HEK293 (cell line): ENCODE results near the gene LIN37.
A peak's percentile ranks its signal among the peaks of the same experiment; 100 is the strongest.

ENCODE experiments used
- ELK4 ChIP-seq: IDR thresholded peaks from 2 replicates; pipeline ENCODE4 v1.6.1; 2011; ENCODE audit warnings: mild to moderate bottlenecking, low read depth, low read length, borderline replicate concordance
- HOXD13 ChIP-seq: sonication (generic); formaldehyde crosslinking; IDR thresholded peaks from 2 replicates; pipeline ENCODE4 v1.8.0; 2022; ENCODE audit warnings: missing genetic modification reagents, borderline replicate concordance
- INSM2 ChIP-seq: fragments of 450-650 bp; formaldehyde crosslinking; IDR thresholded peaks from 2 replicates; pipeline ENCODE4 v1.5.1; 2016; ENCODE audit warnings: missing biosample characterization, missing genetic modification characterization
- KLF1 ChIP-seq: fragments of 450-650 bp; formaldehyde crosslinking; IDR thresholded peaks from 2 replicates; pipeline ENCODE4 v1.5.1; 2016; ENCODE audit warnings: missing biosample characterization, missing genetic modification characterization
- MEIS1 ChIP-seq: sonication (generic); formaldehyde crosslinking; IDR thresholded peaks from 2 replicates; pipeline ENCODE4 v1.8.1; 2022; ENCODE audit warnings: missing genetic modification reagents, mild to moderate bottlenecking, borderline replicate concordance
- MZF1 ChIP-seq: fragments of 450-650 bp; formaldehyde crosslinking; IDR thresholded peaks from 2 replicates; pipeline ENCODE4 v1.5.1; 2017; ENCODE audit warnings: missing biosample characterization, missing genetic modification characterization, borderline replicate concordance
- PRDM1 ChIP-seq: fragments of 450-650 bp; formaldehyde crosslinking; IDR thresholded peaks from 2 replicates; pipeline ENCODE4; 2016; ENCODE audit warnings: missing biosample characterization, missing genetic modification characterization
- RBAK ChIP-seq: fragments of 450-650 bp; formaldehyde crosslinking; IDR thresholded peaks from 2 replicates; pipeline ENCODE4 v1.5.1; 2016; ENCODE audit warnings: missing biosample characterization, missing genetic modification characterization
- SALL2 ChIP-seq: fragments of 450-650 bp; formaldehyde crosslinking; IDR thresholded peaks from 2 replicates; pipeline ENCODE4 v1.5.0; 2017; ENCODE audit warnings: missing biosample characterization, mild to moderate bottlenecking, missing genetic modification characterization, borderline replicate concordance
- SP3 ChIP-seq: fragments of 450-650 bp; formaldehyde crosslinking; IDR thresholded peaks from 2 replicates; pipeline ENCODE4 v1.5.1; 2016; ENCODE audit warnings: missing biosample characterization, missing genetic modification characterization
- SP7 ChIP-seq: fragments of 450-650 bp; formaldehyde crosslinking; IDR thresholded peaks from 2 replicates; pipeline ENCODE4 v1.5.1; 2016; ENCODE audit warnings: missing biosample characterization, missing genetic modification characterization
- TCF7L2 ChIP-seq: IDR thresholded peaks from 2 replicates; pipeline ENCODE4 v1.6.1; 2011; ENCODE audit warnings: low read depth, mild to moderate bottlenecking, inconsistent platforms, low read length, moderate library complexity, borderline replicate concordance
- ZBTB26 ChIP-seq: fragments of 450-650 bp; formaldehyde crosslinking; optimal IDR thresholded peaks from 2 replicates; pipeline ENCODE3; 2016; ENCODE audit warnings: missing biosample characterization, mild to moderate bottlenecking, missing genetic modification characterization
- ZNF157 ChIP-seq: fragments of 450-650 bp; formaldehyde crosslinking; IDR thresholded peaks from 2 replicates; pipeline ENCODE4 v1.5.1; 2016; ENCODE audit warnings: missing biosample characterization, missing genetic modification characterization
- ZNF16 ChIP-seq: fragments of 450-650 bp; formaldehyde crosslinking; IDR thresholded peaks from 2 replicates; pipeline ENCODE4 v1.5.1; 2016; ENCODE audit warnings: low read depth, missing biosample characterization, missing genetic modification characterization
- ZNF202 ChIP-seq: fragments of 450-650 bp; formaldehyde crosslinking; IDR thresholded peaks from 2 replicates; pipeline ENCODE4 v1.5.1; 2016; ENCODE audit warnings: missing biosample characterization, missing genetic modification characterization, borderline replicate concordance
- ZNF221 ChIP-seq: fragments of 450-650 bp; formaldehyde crosslinking; IDR thresholded peaks from 2 replicates; pipeline ENCODE4 v1.5.1; 2017; ENCODE audit warnings: missing biosample characterization, missing genetic modification characterization, borderline replicate concordance
- ZNF24 ChIP-seq: fragments of 450-650 bp; formaldehyde crosslinking; IDR thresholded peaks from 2 replicates; pipeline ENCODE4 v1.5.1; 2016; ENCODE audit warnings: missing biosample characterization, missing genetic modification characterization
- ZNF266 ChIP-seq: fragments of 450-650 bp; formaldehyde crosslinking; IDR thresholded peaks from 2 replicates; pipeline ENCODE4 v1.5.1; 2016; ENCODE audit warnings: missing biosample characterization, missing genetic modification characterization, low read depth
- ZNF292 ChIP-seq: fragments of 450-650 bp; formaldehyde crosslinking; IDR thresholded peaks from 2 replicates; pipeline ENCODE4 v1.5.1; 2016; ENCODE audit warnings: low read depth, missing biosample characterization, missing genetic modification characterization, borderline replicate concordance
- ZNF341 ChIP-seq: fragments of 450-650 bp; formaldehyde crosslinking; IDR thresholded peaks from 2 replicates; pipeline ENCODE4; 2016; ENCODE audit warnings: low read depth, missing biosample characterization, missing genetic modification characterization
- ZNF366 ChIP-seq: fragments of 450-650 bp; formaldehyde crosslinking; conservative IDR thresholded peaks from 2 replicates; pipeline ENCODE4 v1.5.1; 2016; ENCODE audit warnings: missing biosample characterization, missing genetic modification characterization
- ZNF426 ChIP-seq: fragments of 450-650 bp; formaldehyde crosslinking; IDR thresholded peaks from 2 replicates; pipeline ENCODE4 v1.5.1; 2017; ENCODE audit warnings: missing biosample characterization, missing genetic modification characterization, mild to moderate bottlenecking, inconsistent platforms, moderate library complexity
- ZNF473 ChIP-seq: fragments of 450-650 bp; formaldehyde crosslinking; IDR thresholded peaks from 2 replicates; pipeline ENCODE4 v1.5.1; 2017; ENCODE audit warnings: missing biosample characterization, missing genetic modification characterization
- ZNF654 ChIP-seq: fragments of 450-650 bp; formaldehyde crosslinking; IDR thresholded peaks from 2 replicates; pipeline ENCODE4 v1.5.1; 2016; ENCODE audit warnings: low read depth, missing biosample characterization, missing genetic modification characterization
- ZNF664 ChIP-seq: fragments of 450-650 bp; formaldehyde crosslinking; IDR thresholded peaks from 2 replicates; pipeline ENCODE4 v1.5.1; 2016; ENCODE audit warnings: missing biosample characterization, missing genetic modification characterization
- ZNF707 ChIP-seq: fragments of 450-650 bp; formaldehyde crosslinking; IDR thresholded peaks from 2 replicates; pipeline ENCODE4 v1.5.1; 2016; ENCODE audit warnings: missing biosample characterization, missing genetic modification characterization
- ZNF768 ChIP-seq: fragments of 450-650 bp; formaldehyde crosslinking; IDR thresholded peaks from 2 replicates; pipeline ENCODE4 v1.5.1; 2018; ENCODE audit warnings: missing biosample characterization, mild to moderate bottlenecking, missing genetic modification characterization
- ZNF837 ChIP-seq: fragments of 450-650 bp; formaldehyde crosslinking; IDR thresholded peaks from 2 replicates; pipeline ENCODE4 v1.5.1; 2016; ENCODE audit warnings: missing biosample characterization, missing genetic modification characterization
- TF ChIP-seq, protein P1 (sequence below): fragments of 450-650 bp; IDR thresholded peaks from 2 replicates; pipeline ENCODE4 v1.5.1; 2018; ENCODE audit warnings: missing biosample characterization, missing genetic modification characterization
- TF ChIP-seq, protein P2 (sequence below): fragments of 450-650 bp; formaldehyde crosslinking; IDR thresholded peaks from 2 replicates; pipeline ENCODE4 v1.5.1; 2016; ENCODE audit warnings: missing biosample characterization, missing genetic modification characterization

The LIN37 gene

GRCh38 chr19:35702223-35703012, 46.0 kb upstream of the LIN37 start (continued):
- TF ChIP-seq ZNF341 (tag by site-specific recombination) = peak; percentile 88
- TF ChIP-seq ZNF292 (tag by site-specific recombination) = no peak
- no peak for TF ChIP-seq ZNF426 (tag by site-specific recombination)
- peak; percentile 73 for TF ChIP-seq ZNF24 (tag by site-specific recombination)
- no peak for TF ChIP-seq MEIS1 (CRISPR knock-in tag)
- no peak for TF ChIP-seq ZNF366
- TF ChIP-seq ELK4 = no peak
- TF ChIP-seq HOXD13 (CRISPR knock-in tag) = no peak
- TF ChIP-seq ZNF473 (tag by site-specific recombination) = no peak
- TF ChIP-seq, protein P1, sequence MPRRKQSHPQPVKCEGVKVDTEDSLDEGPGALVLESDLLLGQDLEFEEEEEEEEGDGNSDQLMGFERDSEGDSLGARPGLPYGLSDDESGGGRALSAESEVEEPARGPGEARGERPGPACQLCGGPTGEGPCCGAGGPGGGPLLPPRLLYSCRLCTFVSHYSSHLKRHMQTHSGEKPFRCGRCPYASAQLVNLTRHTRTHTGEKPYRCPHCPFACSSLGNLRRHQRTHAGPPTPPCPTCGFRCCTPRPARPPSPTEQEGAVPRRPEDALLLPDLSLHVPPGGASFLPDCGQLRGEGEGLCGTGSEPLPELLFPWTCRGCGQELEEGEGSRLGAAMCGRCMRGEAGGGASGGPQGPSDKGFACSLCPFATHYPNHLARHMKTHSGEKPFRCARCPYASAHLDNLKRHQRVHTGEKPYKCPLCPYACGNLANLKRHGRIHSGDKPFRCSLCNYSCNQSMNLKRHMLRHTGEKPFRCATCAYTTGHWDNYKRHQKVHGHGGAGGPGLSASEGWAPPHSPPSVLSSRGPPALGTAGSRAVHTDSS (tag by site-specific recombination) = no peak
- TF ChIP-seq ZNF707 = no peak
- TF ChIP-seq TCF7L2 = no peak
- TF ChIP-seq ZNF664 (tag by site-specific recombination) = 0 out of 2 replicates have a peak, but pooled peaks have one; percentile 18
- TF ChIP-seq SP7 (tag by site-specific recombination) = peak; percentile 78
- TF ChIP-seq ZNF157 (tag by site-specific recombination) = no peak
- no peak for TF ChIP-seq ZNF16 (tag by site-specific recombination)
- TF ChIP-seq RBAK (tag by site-specific recombination) = no peak
- TF ChIP-seq KLF1 (tag by site-specific recombination) = 0 out of 2 replicates have a peak, but pooled peaks have one; percentile 3
- peak; percentile 94 for TF ChIP-seq SP3 (tag by site-specific recombination)
- TF ChIP-seq ZNF837 (tag by site-specific recombination) = no peak
- TF ChIP-seq ZNF221 (tag by site-specific recombination) = no peak
- no peak for TF ChIP-seq ZNF266 (tag by site-specific recombination)
- TF ChIP-seq INSM2 (tag by site-specific recombination) = 0 out of 2 replicates have a peak, but pooled peaks have one; percentile 54
- TF ChIP-seq PRDM1 (tag by site-specific recombination) = peak; percentile 79
- no peak for TF ChIP-seq ZNF202 (tag by site-specific recombination)
- no peak for TF ChIP-seq SALL2 (tag by site-specific recombination)
- TF ChIP-seq ZBTB26 (tag by site-specific recombination) = peak; percentile 76
- no peak for TF ChIP-seq MZF1 (tag by site-specific recombination)
- no peak for TF ChIP-seq ZNF768 (tag by site-specific recombination)
- TF ChIP-seq, protein P2, sequence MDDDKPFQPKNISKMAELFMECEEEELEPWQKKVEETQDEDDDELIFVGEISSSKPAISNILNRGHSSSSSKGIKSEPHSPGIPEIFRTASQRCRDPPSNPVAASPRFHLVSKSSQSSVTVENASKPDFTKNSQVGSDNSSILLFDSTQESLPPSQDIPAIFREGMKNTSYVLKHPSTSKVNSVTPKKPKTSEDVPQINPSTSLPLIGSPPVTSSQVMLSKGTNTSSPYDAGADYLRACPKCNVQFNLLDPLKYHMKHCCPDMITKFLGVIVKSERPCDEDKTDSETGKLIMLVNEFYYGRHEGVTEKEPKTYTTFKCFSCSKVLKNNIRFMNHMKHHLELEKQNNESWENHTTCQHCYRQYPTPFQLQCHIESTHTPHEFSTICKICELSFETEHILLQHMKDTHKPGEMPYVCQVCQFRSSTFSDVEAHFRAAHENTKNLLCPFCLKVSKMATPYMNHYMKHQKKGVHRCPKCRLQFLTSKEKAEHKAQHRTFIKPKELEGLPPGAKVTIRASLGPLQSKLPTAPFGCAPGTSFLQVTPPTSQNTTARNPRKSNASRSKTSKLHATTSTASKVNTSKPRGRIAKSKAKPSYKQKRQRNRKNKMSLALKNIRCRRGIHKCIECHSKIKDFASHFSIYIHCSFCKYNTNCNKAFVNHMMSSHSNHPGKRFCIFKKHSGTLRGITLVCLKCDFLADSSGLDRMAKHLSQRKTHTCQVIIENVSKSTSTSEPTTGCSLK = no peak
- TF ChIP-seq ZNF654 (tag by site-specific recombination) = no peak
